ENCODE results near the gene TEKTIP1.
"Not testable (repeated sequence)": the region's sequence is repeated elsewhere in the genome, so short reads cannot be mapped to it uniquely, and the experiment has no call there.

The TEKTIP1 gene

DNA sequence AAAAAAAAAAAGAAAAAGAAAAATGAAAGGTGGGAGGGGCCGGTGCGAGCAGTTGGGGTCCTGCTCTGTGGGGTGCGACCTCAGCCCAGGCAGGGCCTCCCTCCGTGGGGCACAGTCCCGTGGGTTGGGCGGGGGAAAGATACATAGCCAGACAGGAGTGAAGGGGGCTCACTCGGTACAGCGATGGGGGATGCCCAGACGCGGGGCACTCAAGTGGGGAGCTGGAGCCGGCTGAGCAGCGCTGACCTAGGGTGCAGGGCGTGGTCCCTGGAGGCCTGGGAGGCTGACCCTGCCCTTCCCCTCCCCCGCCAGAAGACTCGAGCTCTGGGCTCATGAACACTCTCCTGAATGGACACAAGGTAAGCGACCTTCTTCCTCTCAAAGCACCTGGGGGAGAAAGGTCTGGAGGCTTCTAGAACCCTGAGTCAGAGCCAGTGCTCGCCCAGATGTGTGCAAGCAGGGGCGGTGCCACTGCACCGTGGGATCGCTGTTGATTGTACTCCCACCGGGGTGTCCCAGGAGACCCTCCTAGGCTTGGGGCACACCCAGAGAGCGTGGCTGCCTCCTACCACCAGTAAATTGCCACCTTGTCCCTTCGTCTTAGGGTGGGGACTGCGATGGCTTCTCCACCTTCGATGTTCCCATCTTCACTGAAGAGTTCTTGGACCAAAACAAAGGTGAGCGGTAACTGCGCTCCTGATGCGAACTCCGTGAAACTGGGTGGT, 37.1 kb downstream of the TEKTIP1 start:
- DNase-seq (ENCODE audit: low read depth): no peak
- peak overlapping the region; percentile 22 for H3K4me3 ChIP-seq (ENCODE audit: low read length)
- TF ChIP-seq, protein P1, sequence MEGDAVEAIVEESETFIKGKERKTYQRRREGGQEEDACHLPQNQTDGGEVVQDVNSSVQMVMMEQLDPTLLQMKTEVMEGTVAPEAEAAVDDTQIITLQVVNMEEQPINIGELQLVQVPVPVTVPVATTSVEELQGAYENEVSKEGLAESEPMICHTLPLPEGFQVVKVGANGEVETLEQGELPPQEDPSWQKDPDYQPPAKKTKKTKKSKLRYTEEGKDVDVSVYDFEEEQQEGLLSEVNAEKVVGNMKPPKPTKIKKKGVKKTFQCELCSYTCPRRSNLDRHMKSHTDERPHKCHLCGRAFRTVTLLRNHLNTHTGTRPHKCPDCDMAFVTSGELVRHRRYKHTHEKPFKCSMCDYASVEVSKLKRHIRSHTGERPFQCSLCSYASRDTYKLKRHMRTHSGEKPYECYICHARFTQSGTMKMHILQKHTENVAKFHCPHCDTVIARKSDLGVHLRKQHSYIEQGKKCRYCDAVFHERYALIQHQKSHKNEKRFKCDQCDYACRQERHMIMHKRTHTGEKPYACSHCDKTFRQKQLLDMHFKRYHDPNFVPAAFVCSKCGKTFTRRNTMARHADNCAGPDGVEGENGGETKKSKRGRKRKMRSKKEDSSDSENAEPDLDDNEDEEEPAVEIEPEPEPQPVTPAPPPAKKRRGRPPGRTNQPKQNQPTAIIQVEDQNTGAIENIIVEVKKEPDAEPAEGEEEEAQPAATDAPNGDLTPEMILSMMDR (conservative IDR thresholded peaks at IDR 0.05; ENCODE audit: low read depth, low read length): no peak

DNA sequence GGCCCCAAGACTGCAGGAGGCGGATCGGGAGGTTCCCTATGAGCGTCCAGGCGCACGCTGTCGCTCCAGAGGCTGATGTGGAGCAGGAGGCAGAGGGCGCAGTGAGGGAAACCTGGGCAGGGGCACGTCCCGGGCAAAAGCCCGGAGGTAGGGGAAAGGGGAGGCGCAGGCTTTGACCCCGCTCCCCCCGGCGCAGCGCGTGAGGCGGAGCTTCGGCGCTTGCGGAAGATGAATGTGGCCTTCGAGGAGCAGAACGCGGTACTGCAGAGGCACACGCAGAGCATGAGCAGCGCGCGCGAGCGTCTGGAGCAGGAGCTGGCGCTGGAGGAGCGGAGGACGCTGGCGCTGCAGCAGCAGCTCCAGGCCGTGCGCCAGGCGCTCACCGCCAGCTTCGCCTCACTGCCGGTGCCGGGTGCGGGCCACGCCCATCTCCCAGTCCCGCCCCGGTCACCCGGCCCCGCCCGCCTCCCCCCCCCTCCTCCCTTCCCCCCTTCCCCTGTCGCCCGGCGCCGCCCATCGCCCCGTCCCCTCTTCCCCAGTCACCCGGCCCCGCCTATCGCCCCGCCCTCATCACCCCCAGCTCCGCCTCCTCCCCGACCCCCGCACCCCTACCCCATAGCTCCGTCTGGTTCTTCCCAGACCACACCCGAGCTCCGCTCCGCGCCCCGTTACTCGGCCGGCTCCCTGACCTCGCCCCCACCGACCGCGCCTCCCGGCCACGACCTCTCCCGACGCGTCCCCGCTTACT, 37.9 kb downstream of the TEKTIP1 start:
- TF ChIP-seq, protein P1 (conservative IDR thresholded peaks at IDR 0.05; ENCODE audit: low read depth, low read length): no peak
- H3K4me3 ChIP-seq (ENCODE audit: low read length): peak overlapping the region; percentile 22
- DNase-seq (ENCODE audit: low read depth): peak; percentile 32

DNA sequence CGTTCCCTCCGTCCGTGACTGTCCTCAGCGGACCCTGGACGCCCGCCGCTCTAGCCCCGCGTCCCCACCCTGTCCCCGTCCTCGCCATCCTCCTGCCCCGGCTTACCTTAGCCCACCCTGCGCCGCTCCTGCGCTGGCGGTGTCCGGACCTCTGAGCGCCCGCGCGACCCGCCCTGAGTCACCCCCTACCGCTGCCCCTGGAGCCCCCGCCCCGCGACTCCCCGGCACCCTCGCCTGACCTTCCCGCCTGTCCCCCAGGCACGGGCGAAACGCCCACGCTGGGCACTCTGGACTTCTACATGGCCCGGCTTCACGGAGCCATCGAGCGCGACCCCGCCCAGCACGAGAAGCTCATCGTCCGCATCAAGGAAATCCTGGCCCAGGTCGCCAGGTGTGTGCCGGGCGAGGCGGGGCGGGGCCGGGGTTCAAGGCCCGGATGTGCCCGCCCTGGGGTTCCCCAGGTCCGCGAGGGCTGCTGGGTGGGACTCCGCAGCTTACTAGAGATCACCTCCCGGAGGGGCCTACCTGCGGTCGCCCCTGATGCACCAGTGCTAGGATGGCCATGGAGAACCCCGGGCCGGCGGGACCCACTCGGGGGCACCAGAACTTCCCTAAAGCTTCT, 38.9 kb downstream of the TEKTIP1 start:
- DNase-seq (ENCODE audit: low read depth): no peak
- TF ChIP-seq, protein P1 (conservative IDR thresholded peaks at IDR 0.05; ENCODE audit: low read depth, low read length): no peak
- H3K4me3 ChIP-seq (ENCODE audit: low read length): no peak overlapping the region

DNA sequence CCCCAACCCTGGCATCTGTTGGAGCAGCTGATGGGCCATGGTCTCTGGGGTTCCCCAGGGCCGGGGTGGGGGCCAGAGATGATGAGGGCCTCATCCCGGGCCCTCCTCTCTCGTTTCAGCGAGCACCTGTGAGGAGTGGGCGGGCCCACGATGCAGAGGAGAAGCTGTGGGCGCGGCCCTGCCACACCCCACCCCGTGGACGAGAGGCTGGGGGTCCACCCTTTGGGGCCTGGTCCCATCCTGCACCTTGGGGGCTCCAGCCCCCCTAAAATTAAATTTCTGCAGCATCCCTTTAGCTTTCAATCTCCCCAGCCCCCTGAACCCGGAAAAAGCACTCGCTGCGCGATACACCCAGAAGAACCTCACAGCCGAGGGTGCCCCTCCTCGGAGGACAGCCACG, 39.4 kb downstream of the TEKTIP1 start:
- DNase-seq (ENCODE audit: low read depth): no peak
- H3K4me3 ChIP-seq (ENCODE audit: low read length): no peak overlapping the region
- TF ChIP-seq, protein P1 (conservative IDR thresholded peaks at IDR 0.05; ENCODE audit: low read depth, low read length): no peak

DNA sequence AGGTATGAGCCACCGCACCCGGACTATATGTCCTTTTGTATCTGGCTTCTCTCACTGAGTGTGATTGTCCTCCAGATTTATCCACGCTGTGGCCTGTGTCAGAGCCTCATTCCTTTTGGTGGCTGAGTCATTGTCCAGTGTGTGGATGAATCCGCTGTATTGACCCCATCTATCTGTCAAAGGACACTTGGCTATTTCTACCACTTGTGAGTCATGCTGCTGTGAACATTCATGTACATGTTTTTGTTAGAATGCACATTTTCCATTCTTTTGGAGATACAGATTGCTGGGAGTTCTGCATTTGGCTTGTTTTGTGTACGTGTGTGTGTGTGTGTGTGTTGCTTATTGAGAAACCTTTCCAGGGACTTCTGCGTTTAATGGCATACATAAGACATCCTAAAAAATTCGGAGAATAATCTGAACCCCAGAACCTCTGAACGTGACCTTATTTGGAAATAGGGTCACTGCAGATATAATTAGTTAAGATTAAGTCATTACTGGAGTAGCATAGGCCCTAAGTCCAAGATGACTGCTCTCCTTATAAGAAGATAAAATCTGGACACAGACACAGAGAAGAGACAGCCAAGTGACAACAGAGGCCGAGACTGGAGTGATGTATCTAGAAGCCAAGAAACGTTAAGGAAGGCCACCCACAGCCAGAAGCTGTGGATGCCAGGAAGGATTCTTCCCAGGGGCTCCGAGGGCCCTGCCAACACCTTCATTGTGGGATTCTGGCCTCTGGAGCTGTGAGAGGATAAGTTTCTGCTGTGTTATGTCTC, 41.4 kb downstream of the TEKTIP1 start:
- DNase-seq (ENCODE audit: low read depth): peak; percentile 19
- no peak overlapping the region for H3K4me3 ChIP-seq (ENCODE audit: low read length)
- TF ChIP-seq, protein P1 (conservative IDR thresholded peaks at IDR 0.05; ENCODE audit: low read depth, low read length): no peak

DNA sequence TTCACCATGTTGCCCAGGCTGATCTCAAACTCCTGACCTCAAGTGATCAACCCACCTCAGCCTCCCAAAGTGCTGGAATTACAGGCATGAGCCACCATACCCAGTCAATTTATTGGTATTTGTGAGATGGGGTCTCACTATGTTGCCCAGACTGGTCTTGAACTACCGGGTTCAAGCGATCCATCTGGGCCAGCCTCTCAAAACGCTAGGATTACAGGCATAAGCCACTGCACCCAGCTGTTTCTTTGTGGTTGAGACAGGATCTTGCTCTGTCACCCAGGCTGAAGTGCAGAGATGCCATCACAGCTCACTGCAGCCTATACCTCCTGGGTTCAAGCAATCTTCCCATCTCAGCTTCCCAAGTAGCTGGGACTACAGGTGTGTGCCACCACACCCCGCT, 42.8 kb downstream of the TEKTIP1 start:
- not testable (repeated sequence) for DNase-seq (ENCODE audit: low read depth); H3K4me3 ChIP-seq (ENCODE audit: low read length)

DNA sequence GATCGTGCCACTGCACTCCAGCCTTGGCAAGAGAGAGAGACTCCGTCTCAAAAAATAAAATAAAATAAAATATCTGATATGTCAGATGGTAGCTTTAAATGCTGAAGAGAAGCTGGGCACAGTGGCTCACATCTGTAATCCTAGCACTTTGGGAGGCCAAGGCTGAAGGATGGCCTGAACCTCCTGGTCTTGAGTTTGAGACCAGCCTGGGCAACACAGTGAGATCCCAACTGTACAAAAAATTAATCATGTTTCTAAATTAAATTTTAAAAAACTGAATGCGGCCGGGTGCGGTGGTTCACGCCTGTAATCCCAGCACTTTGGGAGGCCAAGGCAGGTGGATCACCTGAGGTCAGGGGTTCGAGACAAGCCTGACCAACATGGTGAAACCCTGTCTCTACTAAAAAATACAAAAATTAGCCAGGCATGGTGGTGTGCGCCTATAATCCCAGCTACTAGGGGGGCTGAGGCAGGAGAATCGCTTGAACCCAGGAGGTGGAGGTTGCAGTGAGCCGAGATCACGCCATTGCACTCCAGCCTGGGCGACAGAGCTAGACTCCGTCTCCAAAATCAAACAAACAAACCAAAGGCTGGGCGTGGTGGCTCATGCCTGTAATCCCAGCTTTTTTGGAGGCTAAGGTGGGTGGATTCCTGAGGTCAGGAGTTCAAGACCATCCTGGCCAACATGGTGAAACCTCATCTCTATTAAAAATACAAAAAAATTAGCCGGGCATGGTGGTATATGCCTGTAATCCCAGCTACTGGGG, 45.2 kb downstream of the TEKTIP1 start:
- not testable (repeated sequence) for DNase-seq (ENCODE audit: low read depth); H3K4me3 ChIP-seq (ENCODE audit: low read length)

All from retinal pigment epithelial cell (primary cell).